Neutrophil (primary cell): Measurements from ENCODE around the gene FAM83C.

ENCODE experiments used
- H3K27ac ChIP-seq: fragments of 200-600 bp; sonication (generic); 2 replicates; pipeline ENCODE4 v1.5.1; 2016; ENCODE audit warnings: mild to moderate bottlenecking, moderate library complexity
- H3K27me3 ChIP-seq: fragments of 200-600 bp; sonication (generic); 2 replicates; pipeline ENCODE4 v1.6.0; 2016; ENCODE audit warnings: mild to moderate bottlenecking
- H3K36me3 ChIP-seq: fragments of 200-600 bp; sonication (generic); 2 replicates; pipeline ENCODE4 v1.5.1; 2017
- H3K4me1 ChIP-seq, 2 experiments: fragments of 200-600 bp in 1 of 2; sonication (generic) in 1 of 2; 1 replicate in 1 of 2; 2 replicates in 1 of 2; pipeline versions ENCODE4 v1.5.1 to v1.6.1; 2013 to 2016; ENCODE audit warnings: low read depth in 1 of 2, low read length in 1 of 2, mild to moderate bottlenecking in 1 of 2, moderate library complexity in 1 of 2; ENCODE audit not compliant: control insufficient read depth in 1 of 2, insufficient read depth in 1 of 2
- H3K4me3 ChIP-seq, 2 experiments: fragments of 200-600 bp in 1 of 2; sonication (generic) in 1 of 2; 1 replicate in 1 of 2; 2 replicates in 1 of 2; pipeline ENCODE4 v1.5.1; 2013 to 2016; ENCODE audit warnings: low read depth in 1 of 2, low read length in 1 of 2, mild to moderate bottlenecking in 1 of 2, moderate library complexity in 1 of 2
- H3K9me3 ChIP-seq: fragments of 200-600 bp; sonication (generic); 2 replicates; pipeline ENCODE4 v1.5.1; 2016
- CTCF ChIP-seq: fragments of 200-600 bp; sonication (generic); IDR thresholded peaks from 2 replicates; pipeline ENCODE4 v1.5.1; 2016; ENCODE audit warnings: antibody characterized with exemption

The FAM83C gene

GRCh38 chr20:35298264-35298663 is 6.0 kb upstream of the FAM83C start:
- Histone ChIP-seq H3K27ac (no peak overlapping the region), H3K9me3 (no peaks in the 10 kb centered on the region), H3K36me3 (no peaks in the 10 kb centered on the region), H3K27me3 (no peaks in the 10 kb centered on the region), H3K4me1 (peaks cover 0 to 4% of the 10 kb centered on the region in 2 experiments), H3K4me3 (no peak overlapping the region)
- no peak for TF ChIP-seq CTCF

GRCh38 chr20:35297740-35298139 is 5.5 kb upstream of the FAM83C start:
- no peak for TF ChIP-seq CTCF
- Histone ChIP-seq H3K27me3 (no peaks in the 10 kb centered on the region), H3K27ac (no peak overlapping the region), H3K9me3 (no peaks in the 10 kb centered on the region), H3K36me3 (no peaks in the 10 kb centered on the region), H3K4me3 (no peak overlapping the region), H3K4me1 (peaks cover 0 to 4% of the 10 kb centered on the region in 2 experiments)

GRCh38 chr20:35297155-35297554 is 4.9 kb upstream of the FAM83C start:
- H3K36me3 ChIP-seq = no peaks in the 10 kb centered on the region
- no peaks in the 10 kb centered on the region for H3K27me3 ChIP-seq
- peaks cover 0 to 4% of the 10 kb centered on the region in 2 experiments for H3K4me1 ChIP-seq
- H3K27ac ChIP-seq = no peak overlapping the region
- H3K4me3 ChIP-seq = no peak overlapping the region
- TF ChIP-seq CTCF = no peak
- no peaks in the 10 kb centered on the region for H3K9me3 ChIP-seq

GRCh38 chr20:35296101-35296554 is 3.9 kb upstream of the FAM83C start:
- Histone ChIP-seq H3K36me3 (no peaks in the 10 kb centered on the region), H3K4me3 (no peak overlapping the region), H3K9me3 (no peaks in the 10 kb centered on the region), H3K27me3 (no peaks in the 10 kb centered on the region), H3K4me1 (peaks cover 0 to 4% of the 10 kb centered on the region in 2 experiments), H3K27ac (no peak overlapping the region)
- no peak for TF ChIP-seq CTCF

- TF ChIP-seq CTCF = no peak
- H3K9me3 ChIP-seq = no peaks in the 10 kb centered on the region
- peaks cover 0 to 4% of the 10 kb centered on the region in 2 experiments for H3K4me1 ChIP-seq
- H3K4me3 ChIP-seq = no peak overlapping the region
- H3K36me3 ChIP-seq = no peaks in the 10 kb centered on the region
- no peak overlapping the region for H3K27ac ChIP-seq
- no peaks in the 10 kb centered on the region for H3K27me3 ChIP-seq
Measured at GRCh38 chr20:35295674-35296073, 3.4 kb upstream of the FAM83C start.

- Histone ChIP-seq H3K36me3 (no peaks in the 10 kb centered on the region), H3K27ac (no peak overlapping the region), H3K27me3 (no peaks in the 10 kb centered on the region), H3K9me3 (no peaks in the 10 kb centered on the region), H3K4me3 (no peak overlapping the region), H3K4me1 (peaks cover 0 to 4% of the 10 kb centered on the region in 2 experiments)
- TF ChIP-seq CTCF = no peak
Measured at GRCh38 chr20:35295058-35295457, 2.8 kb upstream of the FAM83C start.
